KOPT-K1 (cell line): ENCODE measurements around the gene BLVRA.

Experiments used
- H3K27ac ChIP-seq: fragments of 200-600 bp; sonication (generic); 2 replicates; pipeline ENCODE4 v1.5.1; 2016; ENCODE audit warnings: antibody characterized with exemption, mild to moderate bottlenecking, low read depth, low read length; ENCODE audit not compliant: poor library complexity, severe bottlenecking
- H3K36me3 ChIP-seq: fragments of 200-600 bp; sonication (generic); 2 replicates; pipeline ENCODE4 v1.5.1; 2017; ENCODE audit warnings: antibody characterized with exemption, mild to moderate bottlenecking, low read length, moderate library complexity; ENCODE audit not compliant: insufficient read depth
- H3K9me3 ChIP-seq: fragments of 200-600 bp; sonication (generic); 2 replicates; pipeline ENCODE4 v1.5.1; 2017; ENCODE audit warnings: antibody characterized with exemption, low read length, mild to moderate bottlenecking; ENCODE audit not compliant: insufficient read depth, poor library complexity, severe bottlenecking

The BLVRA gene

DNA sequence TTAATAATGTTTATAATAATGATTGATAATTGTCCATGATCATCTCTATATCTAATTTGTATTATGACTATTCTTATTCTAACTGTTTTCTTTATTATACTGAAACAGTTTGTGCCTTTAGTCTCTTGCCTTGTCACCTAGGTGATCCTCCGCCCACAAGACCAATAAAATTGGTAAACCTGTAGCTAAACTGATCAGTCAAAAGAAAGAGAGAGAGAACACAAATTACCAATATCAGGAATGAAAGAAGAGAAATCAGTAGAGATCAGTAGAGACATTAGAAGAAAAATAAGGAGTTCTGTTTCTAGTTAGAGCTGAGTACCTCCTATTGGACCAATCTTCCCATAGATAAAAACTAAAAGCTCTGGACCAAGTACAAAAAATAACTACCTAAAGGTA, 23.1 kb upstream of the BLVRA start:
- Histone ChIP-seq H3K27ac (no peak overlapping the region), H3K36me3 (no peaks in the 10 kb centered on the region), H3K9me3 (no peaks in the 10 kb centered on the region)

DNA sequence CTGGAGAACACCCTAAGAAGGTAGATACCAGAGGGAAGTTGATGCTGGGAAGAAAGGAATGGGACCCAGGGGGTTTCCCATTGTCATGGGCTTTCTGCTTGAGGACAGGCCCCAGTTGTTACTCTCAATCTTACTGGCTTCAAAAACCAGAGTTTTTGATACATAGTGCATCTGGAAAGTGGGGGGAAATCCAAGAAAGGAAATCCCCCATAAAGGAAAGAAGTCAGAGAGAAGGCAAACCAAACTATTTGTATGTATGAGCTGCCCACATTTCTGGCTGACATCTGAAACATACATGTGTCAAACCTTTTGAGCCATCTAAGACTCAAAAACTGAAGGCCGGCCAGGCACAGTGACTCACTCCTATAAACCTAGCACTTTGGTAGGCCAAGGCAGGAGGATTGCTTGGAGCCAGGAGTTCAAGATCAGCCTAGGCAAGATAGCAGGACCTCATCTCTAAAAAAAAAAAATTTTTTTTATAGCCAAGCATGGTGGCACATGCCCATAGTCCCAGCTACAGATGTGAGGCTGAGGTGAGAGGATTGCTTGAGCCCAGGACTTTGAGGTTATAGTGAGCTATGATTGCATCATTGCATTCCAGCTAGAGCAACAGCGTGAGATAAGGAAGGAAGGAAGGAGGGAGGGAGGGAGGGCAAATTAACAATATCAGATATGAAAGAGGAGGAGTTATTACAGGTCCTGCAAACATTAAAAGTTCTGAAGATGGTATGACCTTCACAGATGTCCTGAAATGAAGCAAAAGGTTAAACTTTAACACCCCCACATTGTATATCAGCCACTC, 22.5 kb upstream of the BLVRA start:
- Histone ChIP-seq H3K27ac (no peak overlapping the region), H3K36me3 (no peaks in the 10 kb centered on the region), H3K9me3 (no peaks in the 10 kb centered on the region)

GRCh38 chr7:43737467-43738127, 20.9 kb upstream of the BLVRA start:
- Histone ChIP-seq H3K9me3 (no peaks in the 10 kb centered on the region), H3K36me3 (no peaks in the 10 kb centered on the region), H3K27ac (no peak overlapping the region)

DNA sequence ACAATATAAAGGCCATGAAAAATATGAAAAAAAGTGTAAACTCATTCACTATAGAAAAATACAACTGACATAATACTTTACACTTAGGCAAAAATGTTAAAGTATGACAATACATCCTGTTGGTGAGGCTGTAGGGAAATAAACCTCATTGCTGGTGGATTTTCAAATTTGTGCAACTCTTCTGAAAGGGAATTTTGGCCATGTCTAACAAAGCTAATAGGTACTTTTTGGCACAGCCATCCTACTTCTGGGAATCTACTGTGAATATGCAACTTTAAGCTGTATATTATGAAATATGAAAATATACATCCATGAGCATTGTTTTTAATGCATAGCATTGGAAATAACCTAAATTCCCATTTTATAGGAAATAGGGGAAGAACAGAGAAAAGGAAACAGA, 15.8 kb upstream of the BLVRA start:
- no peaks in the 10 kb centered on the region for H3K36me3 ChIP-seq
- H3K9me3 ChIP-seq, result no peaks in the 10 kb centered on the region
- no peak overlapping the region for H3K27ac ChIP-seq

DNA sequence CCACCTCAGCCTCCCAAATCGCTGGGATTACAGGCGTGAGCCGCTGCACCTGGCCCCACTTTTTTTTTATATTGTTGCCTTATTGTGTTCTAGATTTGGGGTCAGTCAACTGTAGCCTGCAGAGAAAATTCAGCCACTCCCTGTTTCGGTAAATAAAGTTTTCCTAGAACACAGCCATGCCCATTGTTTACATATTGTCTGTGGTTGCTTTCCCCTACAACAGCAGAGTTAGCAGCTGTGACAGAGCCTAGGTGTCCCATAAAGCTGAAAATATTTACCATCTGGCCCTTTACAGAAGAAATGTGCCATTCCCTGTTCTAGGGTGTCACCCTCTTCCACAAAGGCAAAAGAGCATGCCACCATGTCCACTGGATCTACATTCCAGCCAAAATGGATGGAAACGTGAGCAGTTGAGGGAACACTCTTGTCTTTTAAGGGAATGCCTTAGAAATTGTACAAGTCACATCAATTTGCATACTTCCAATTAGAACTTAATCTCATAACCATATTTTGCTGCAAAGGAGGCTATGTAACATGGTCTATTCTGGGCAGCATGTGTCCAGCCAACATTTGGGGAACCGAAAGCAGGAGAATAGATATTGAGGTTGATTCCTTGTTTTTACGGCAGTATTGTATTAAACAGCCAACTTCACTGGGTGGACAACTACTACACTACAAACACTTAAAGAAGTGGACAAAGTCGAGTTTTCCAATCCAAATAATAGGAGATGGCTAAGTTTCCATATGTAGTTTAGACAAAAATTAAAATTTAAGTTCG, 11.0 kb upstream of the BLVRA start:
- Histone ChIP-seq H3K27ac (no peak overlapping the region), H3K36me3 (no peaks in the 10 kb centered on the region)

DNA sequence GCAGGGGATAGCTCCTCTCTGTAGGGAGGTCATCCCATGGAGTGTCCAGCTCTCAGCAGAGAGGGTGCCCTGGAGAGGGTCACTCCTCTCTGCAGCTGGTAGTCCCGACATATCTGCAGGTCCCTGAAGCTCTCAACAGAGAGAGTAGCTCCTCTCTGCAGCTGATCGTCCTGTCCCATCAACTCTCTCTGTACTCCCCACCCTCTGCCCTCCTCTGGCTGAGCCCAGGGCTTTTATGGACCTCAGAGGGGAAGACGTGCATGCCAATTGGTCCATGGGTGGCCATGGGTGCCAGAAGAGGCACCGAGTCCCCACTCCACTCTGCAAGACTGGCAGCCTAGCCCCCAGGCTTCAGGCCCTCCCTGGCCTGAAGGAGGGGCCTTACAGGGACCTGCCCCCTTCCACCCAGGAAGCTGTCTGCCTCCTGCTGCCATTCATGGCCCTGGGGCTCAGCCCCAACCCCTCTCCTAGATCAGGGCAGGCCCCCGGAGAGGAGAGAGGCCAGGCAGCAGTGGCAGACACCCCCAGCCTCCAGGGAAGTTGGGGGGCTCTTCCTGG, 9.0 kb upstream of the BLVRA start:
- Histone ChIP-seq H3K36me3 (no peaks in the 10 kb centered on the region), H3K27ac (no peak overlapping the region), H3K9me3 (no peaks in the 10 kb centered on the region)

More for the DNA sequence above, 11.0 kb upstream of the BLVRA start:
- no peaks in the 10 kb centered on the region for H3K9me3 ChIP-seq

GRCh38 chr7:43750016-43750887, 8.2 kb upstream of the BLVRA start:
- Histone ChIP-seq H3K36me3 (no peaks in the 10 kb centered on the region), H3K9me3 (no peaks in the 10 kb centered on the region), H3K27ac (no peak overlapping the region)

- Histone ChIP-seq H3K27ac (no peak overlapping the region), H3K36me3 (no peaks in the 10 kb centered on the region), H3K9me3 (no peaks in the 10 kb centered on the region)
Observed at GRCh38 chr7:43752411-43752810, 6.1 kb upstream of the BLVRA start.

GRCh38 chr7:43753271-43753810, 5.1 kb upstream of the BLVRA start:
- Histone ChIP-seq H3K36me3 (no peaks in the 10 kb centered on the region), H3K27ac (no peak overlapping the region), H3K9me3 (no peaks in the 10 kb centered on the region)

DNA sequence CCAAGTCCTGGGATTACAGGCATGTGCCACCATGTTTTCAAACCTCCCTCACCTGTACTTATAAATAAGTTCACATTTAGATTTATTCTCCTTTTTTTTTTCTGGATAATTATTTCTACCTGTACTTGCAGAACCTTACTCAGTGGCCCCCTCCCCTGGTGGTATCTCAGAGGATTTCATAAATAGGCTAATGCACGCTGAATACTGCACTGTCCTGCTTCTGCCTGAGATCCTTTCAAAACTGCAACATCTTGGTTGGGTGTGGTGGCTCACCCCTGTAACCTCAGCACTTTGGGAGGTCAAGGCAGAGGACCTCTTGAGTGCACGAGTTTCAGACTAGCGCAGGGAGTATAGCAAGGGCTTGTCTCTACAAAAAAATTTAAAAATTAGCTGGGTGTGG, 4.6 kb upstream of the BLVRA start:
- Histone ChIP-seq H3K27ac (no peak overlapping the region), H3K9me3 (no peaks in the 10 kb centered on the region), H3K36me3 (no peaks in the 10 kb centered on the region)

DNA sequence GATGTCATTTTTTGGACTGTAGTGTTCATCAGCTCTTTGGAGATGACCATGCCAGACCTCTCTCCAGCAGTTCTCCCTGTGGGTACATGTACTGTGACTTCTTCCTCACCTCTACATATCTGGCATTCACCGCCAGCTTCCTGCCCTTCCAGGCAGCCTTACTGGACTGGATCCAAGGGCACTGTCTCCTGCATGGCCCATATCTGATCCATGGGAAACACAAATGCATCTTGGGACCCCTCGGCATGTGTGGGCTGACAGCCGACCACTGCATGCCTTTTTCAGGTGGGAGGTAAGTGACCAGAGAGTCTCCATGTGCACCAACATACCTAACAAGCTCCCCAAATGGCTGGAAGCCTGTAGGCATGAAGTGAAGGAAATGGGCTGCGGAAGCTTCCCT, 3.9 kb upstream of the BLVRA start:
- Histone ChIP-seq H3K9me3 (no peaks in the 10 kb centered on the region), H3K27ac (no peak overlapping the region), H3K36me3 (no peaks in the 10 kb centered on the region)

DNA sequence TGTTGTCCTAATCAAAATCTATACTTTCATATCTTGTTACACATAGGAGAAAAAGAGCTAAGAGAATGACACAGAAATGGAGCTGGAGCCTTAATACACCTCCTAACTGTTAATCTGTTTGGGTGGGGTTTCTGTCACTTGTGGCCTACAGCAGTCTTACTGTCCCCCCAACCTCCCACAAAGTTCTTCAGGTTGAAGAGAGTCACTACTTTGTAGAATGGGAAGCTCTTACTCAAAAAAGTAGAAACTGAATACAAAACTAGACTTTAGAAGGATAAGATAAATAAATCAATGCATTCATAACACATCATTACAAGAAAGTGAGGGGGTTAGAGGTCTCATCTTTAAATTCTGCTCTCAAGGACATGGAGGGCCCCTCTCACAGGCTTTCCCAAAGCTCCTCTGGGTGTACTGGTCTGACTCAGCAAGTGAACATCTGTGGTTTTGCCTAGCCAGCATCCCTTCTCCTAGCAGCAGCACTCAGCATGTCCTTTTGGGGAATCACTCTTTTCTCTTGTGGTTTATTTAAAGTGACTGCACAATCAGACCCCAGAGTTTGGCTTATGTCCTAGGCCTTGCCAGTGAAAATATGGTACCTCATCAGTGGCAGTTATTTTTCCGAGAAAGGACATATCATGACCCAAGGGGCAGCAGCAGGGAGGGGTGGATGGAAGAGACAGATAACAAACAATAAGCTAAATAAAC, 2.0 kb upstream of the BLVRA start:
- H3K36me3 ChIP-seq, result no peaks in the 10 kb centered on the region
- no peak overlapping the region for H3K27ac ChIP-seq
- H3K9me3 ChIP-seq, result no peaks in the 10 kb centered on the region

GRCh38 chr7:43757073-43757720, 1.3 kb upstream of the BLVRA start:
- Histone ChIP-seq H3K36me3 (no peaks in the 10 kb centered on the region), H3K27ac (no peak overlapping the region), H3K9me3 (no peaks in the 10 kb centered on the region)
